ENCODE data around the gene MMP2.

MMP2 gene

DNA sequence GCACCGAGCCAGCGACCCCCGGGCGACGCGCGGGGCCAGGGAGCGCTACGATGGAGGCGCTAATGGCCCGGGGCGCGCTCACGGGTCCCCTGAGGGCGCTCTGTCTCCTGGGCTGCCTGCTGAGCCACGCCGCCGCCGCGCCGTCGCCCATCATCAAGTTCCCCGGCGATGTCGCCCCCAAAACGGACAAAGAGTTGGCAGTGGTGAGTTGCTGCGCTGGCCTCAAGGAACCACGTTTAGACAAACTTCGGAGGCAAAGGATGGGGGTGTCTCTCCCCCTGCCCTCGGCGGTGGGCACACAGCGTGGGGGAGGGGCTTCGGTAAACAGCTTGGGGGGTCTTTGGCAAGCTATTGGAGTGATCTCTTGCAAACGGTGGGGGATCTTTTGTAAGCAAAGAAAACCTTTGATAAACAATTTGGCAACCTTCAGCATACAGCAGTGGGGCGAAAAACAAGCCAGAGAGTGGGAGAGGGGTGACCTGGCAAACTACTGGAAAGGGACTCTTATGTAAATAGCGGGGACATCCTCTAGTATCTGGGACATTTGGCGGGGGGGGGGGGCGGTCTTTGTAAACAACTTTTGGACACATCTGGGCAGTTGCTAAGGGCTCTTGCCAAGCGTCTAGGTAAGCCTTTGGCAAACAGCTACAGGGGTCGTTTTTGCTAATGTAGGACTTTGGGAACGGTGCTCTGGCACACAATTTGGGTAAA, 587 bp downstream of the MMP2 start:
- no peak overlapping the region for H3K27ac ChIP-seq (ENCODE audit: low read length)
- DNase-seq (ENCODE audit: low read depth, low spot score) = no peak
- peaks cover 18% of the 10 kb centered on the region; the same call in 1 of the 2 replicates for H3K27me3 ChIP-seq (ENCODE audit: control insufficient read depth, insufficient read depth, low read length)
- H3K4me3 ChIP-seq (ENCODE audit: low read length) = peak overlapping the region; percentile 35; the same call in 1 of the 2 replicates
- no CpG with 5 or more reads among the region's 41 CpGs for WGBS (ENCODE audit: insufficient coverage, insufficient read length)
- H3K9me3 ChIP-seq (ENCODE audit: control insufficient read depth, insufficient read depth, low read length) = no peaks in the 10 kb centered on the region
- H3K36me3 ChIP-seq (ENCODE audit: control insufficient read depth, insufficient read depth, low read length) = no peaks in the 10 kb centered on the region
- H3K4me1 ChIP-seq (ENCODE audit: control insufficient read depth, insufficient read depth, low read length) = 0 out of 2 replicates have a peak, but pooled peaks cover 2% of the 10 kb centered on the region

DNA sequence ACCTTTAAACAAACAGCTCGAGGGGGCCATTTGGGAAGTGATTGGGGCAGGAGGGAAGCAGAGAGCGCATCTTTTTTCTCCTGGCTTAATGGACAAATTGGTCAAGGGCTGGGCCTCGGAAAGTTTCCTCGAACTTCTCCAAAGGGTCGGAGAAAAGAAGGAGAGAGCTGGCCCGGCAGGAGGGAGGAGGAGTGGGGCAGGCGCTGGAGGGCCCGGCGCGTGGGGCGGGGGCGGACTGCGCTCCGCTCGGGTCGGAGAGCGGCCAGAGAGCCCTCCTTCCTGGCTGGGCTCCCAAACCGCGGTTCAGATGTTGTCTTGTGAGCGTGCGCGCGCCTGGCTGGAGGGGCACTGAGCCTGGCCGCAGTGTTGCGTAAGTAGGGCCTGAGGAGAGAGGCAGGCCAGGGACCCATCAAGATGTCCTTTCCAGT, 1.2 kb downstream of the MMP2 start:
- Histone ChIP-seq H3K4me3 (ENCODE audit: low read length) (peak overlapping the region; percentile 11; the same call in 1 of the 2 replicates), H3K27ac (ENCODE audit: low read length) (no peak overlapping the region), H3K4me1 (ENCODE audit: control insufficient read depth, insufficient read depth, low read length) (0 out of 2 replicates have a peak, but pooled peaks cover 2% of the 10 kb centered on the region), H3K36me3 (ENCODE audit: control insufficient read depth, insufficient read depth, low read length) (no peaks in the 10 kb centered on the region), H3K27me3 (ENCODE audit: control insufficient read depth, insufficient read depth, low read length) (peaks cover 18% of the 10 kb centered on the region; the same call in 1 of the 2 replicates), H3K9me3 (ENCODE audit: control insufficient read depth, insufficient read depth, low read length) (no peaks in the 10 kb centered on the region)
- no CpG with 5 or more reads among the region's 25 CpGs for WGBS (ENCODE audit: insufficient coverage, insufficient read length)
- DNase-seq (ENCODE audit: low read depth, low spot score) = no peak

DNA sequence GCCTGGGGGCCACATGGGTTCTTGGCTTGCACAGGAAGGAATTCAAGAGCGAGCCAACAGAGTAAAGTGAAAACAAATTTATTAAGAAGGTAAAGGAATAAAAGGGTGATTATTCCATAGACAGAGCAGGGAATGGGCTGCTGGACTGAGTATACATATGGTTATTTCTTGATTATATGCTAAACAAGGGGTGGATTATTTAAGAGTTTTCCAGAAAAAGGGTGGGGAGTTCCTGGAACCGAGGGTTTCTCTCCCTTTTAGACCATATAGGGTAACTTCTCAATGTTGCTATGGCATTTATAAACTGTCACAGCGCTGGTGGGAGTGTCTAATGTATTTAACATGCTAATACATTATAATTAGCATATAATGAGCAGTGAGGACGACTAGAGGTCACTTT, 2.0 kb downstream of the MMP2 start:
- no peaks in the 10 kb centered on the region for H3K36me3 ChIP-seq (ENCODE audit: control insufficient read depth, insufficient read depth, low read length)
- H3K27me3 ChIP-seq (ENCODE audit: control insufficient read depth, insufficient read depth, low read length) = peaks cover 18% of the 10 kb centered on the region; the same call in 1 of the 2 replicates
- H3K27ac ChIP-seq (ENCODE audit: low read length) = no peak overlapping the region
- DNase-seq (ENCODE audit: low read depth, low spot score) = no peak
- 0 out of 2 replicates have a peak, but pooled peaks cover 2% of the 10 kb centered on the region for H3K4me1 ChIP-seq (ENCODE audit: control insufficient read depth, insufficient read depth, low read length)
- no CpG with 5 or more reads among the region's 4 CpGs for WGBS (ENCODE audit: insufficient coverage, insufficient read length)
- H3K9me3 ChIP-seq (ENCODE audit: control insufficient read depth, insufficient read depth, low read length) = no peaks in the 10 kb centered on the region
- no peak overlapping the region for H3K4me3 ChIP-seq (ENCODE audit: low read length)

DNA sequence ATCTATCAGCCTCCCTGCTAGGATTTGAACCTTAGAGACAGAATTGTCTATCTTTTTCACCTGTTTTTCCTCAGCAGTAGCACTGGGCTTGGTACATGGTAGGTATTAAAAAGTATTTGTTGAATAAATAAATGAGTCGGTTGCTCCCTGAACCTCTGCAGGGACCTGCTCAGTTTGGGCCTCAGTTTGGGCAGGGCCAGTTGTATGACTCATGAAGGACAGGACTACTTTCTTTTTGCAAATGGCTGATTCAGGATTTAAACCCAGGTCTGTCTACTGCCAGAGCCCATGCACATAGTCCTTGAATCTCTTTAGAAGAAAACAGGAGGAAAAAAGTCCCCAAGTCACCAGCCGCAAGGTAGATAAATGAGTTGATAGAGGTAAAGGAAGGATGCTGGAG, 3.1 kb downstream of the MMP2 start:
- H3K27ac ChIP-seq (ENCODE audit: low read length) = no peak overlapping the region
- DNase-seq (ENCODE audit: low read depth, low spot score) = no peak
- no peaks in the 10 kb centered on the region for H3K9me3 ChIP-seq (ENCODE audit: control insufficient read depth, insufficient read depth, low read length)
- H3K27me3 ChIP-seq (ENCODE audit: control insufficient read depth, insufficient read depth, low read length) = peaks cover 16% of the 10 kb centered on the region; the same call in 1 of the 2 replicates
- no CpG with 5 or more reads among the region's 2 CpGs for WGBS (ENCODE audit: insufficient coverage, insufficient read length)
- 0 out of 2 replicates have a peak, but pooled peaks cover 2% of the 10 kb centered on the region for H3K4me1 ChIP-seq (ENCODE audit: control insufficient read depth, insufficient read depth, low read length)
- no peaks in the 10 kb centered on the region for H3K36me3 ChIP-seq (ENCODE audit: control insufficient read depth, insufficient read depth, low read length)
- H3K4me3 ChIP-seq (ENCODE audit: low read length) = no peak overlapping the region

DNA sequence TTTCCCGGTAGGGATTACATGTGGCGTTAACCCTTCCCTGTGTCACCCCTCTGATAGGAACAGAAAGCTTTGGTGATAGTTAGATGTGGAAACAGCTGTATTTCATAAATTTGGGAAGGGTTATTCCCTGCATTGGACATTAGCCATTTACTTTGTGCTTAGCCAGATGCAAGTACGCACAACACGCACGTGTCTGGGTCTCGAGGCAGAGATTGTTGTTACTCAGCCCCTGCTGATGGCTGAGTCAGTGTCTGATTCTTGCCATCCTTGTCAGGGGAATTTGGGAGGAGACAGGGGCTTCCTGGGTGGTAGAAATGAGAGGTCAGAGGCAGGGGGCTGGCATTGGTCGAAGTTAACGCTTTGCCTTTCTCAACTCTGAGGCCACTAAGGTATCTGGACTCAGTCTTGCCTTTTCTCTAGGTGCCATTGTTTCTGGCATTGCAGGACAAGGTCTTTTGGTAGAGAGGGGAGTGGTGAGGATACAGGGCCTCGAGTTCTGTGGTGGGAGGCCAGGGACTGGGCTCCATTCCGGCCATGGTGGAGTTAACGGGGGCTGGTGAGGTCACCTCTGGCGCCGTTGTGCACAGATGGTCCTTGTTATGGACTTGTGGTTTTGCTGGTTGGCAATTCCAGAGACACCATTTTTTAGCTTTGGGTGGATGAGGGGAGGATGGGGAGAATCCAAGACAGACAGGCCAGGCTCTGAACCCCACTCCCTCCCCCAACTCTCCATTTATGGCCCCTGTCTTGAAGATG, 8.2 kb downstream of the MMP2 start:
- Histone ChIP-seq H3K27ac (ENCODE audit: low read length) (no peak overlapping the region), H3K4me3 (ENCODE audit: low read length) (no peak overlapping the region), H3K36me3 (ENCODE audit: control insufficient read depth, insufficient read depth, low read length) (no peaks in the 10 kb centered on the region; the same call in 1 of the 2 replicates), H3K9me3 (ENCODE audit: control insufficient read depth, insufficient read depth, low read length) (no peaks in the 10 kb centered on the region), H3K27me3 (ENCODE audit: control insufficient read depth, insufficient read depth, low read length) (no peaks in the 10 kb centered on the region), H3K4me1 (ENCODE audit: control insufficient read depth, insufficient read depth, low read length) (no peaks in the 10 kb centered on the region; the same call in 1 of the 2 replicates)
- no peak for DNase-seq (ENCODE audit: low read depth, low spot score)
- no CpG with 5 or more reads among the region's 13 CpGs for WGBS (ENCODE audit: insufficient coverage, insufficient read length)

DNA sequence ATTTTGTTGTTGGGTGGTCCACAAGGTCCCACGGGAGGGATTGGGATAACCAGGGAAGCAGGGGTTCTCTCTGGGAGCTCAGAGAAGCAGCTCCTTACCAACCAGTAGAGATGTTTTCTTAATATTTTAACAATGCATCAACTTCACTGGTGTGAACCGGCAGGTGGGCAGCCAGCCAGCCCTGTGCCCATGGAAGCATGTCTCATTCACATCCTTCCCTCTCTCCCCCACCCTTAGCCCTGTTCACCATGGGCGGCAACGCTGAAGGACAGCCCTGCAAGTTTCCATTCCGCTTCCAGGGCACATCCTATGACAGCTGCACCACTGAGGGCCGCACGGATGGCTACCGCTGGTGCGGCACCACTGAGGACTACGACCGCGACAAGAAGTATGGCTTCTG, 9.3 kb downstream of the MMP2 start:
- no peak for DNase-seq (ENCODE audit: low read depth, low spot score)
- H3K9me3 ChIP-seq (ENCODE audit: control insufficient read depth, insufficient read depth, low read length) = no peaks in the 10 kb centered on the region
- H3K4me3 ChIP-seq (ENCODE audit: low read length) = no peak overlapping the region
- no peaks in the 10 kb centered on the region for H3K27me3 ChIP-seq (ENCODE audit: control insufficient read depth, insufficient read depth, low read length)
- H3K4me1 ChIP-seq (ENCODE audit: control insufficient read depth, insufficient read depth, low read length) = no peaks in the 10 kb centered on the region; the same call in 1 of the 2 replicates
- no peak overlapping the region for H3K27ac ChIP-seq (ENCODE audit: low read length)
- H3K36me3 ChIP-seq (ENCODE audit: control insufficient read depth, insufficient read depth, low read length) = no peaks in the 10 kb centered on the region; the same call in 1 of the 2 replicates
- no CpG with 5 or more reads among the region's 12 CpGs for WGBS (ENCODE audit: insufficient coverage, insufficient read length)

DNA sequence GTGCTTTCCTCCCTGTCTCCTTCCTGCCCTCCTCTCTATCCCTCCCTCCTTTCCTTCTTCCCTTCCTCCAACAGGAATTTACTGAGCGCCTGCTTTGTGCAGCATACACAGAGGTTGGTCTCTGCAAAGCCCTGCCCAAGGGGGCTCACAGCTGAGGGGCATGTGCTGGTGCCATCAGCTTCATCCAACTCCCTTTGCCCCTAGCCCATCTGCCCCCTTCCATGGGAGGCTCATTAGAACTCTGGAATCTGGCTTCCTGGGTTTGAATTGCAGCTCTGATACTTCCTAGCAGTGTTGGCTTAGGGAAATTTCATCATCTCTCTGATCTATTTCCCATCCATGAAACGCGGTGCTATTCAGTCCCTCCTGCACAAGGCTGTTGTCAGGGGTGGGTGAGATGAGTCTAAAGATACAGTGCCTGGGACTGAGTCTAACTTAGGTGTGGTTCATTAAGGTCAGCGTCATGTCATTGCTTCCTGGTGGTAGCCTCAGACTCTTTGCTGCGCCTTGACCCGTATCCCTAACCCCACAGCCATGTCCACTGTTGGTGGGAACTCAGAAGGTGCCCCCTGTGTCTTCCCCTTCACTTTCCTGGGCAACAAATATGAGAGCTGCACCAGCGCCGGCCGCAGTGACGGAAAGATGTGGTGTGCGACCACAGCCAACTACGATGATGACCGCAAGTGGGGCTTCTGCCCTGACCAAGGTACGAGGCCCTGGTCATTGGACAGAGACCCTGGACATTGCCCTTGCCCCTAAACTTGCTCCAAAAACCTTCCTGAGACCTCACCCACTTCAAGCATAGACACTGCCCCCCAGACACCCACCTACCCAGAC, 10.3 kb downstream of the MMP2 start:
- Histone ChIP-seq H3K36me3 (ENCODE audit: control insufficient read depth, insufficient read depth, low read length) (no peaks in the 10 kb centered on the region; the same call in 1 of the 2 replicates), H3K27me3 (ENCODE audit: control insufficient read depth, insufficient read depth, low read length) (no peaks in the 10 kb centered on the region), H3K4me3 (ENCODE audit: low read length) (no peak overlapping the region), H3K4me1 (ENCODE audit: control insufficient read depth, insufficient read depth, low read length) (no peaks in the 10 kb centered on the region; the same call in 1 of the 2 replicates), H3K9me3 (ENCODE audit: control insufficient read depth, insufficient read depth, low read length) (no peaks in the 10 kb centered on the region), H3K27ac (ENCODE audit: low read length) (no peak overlapping the region)
- no CpG with 5 or more reads among the region's 14 CpGs for WGBS (ENCODE audit: insufficient coverage, insufficient read length)
- no peak for DNase-seq (ENCODE audit: low read depth, low spot score)

DNA sequence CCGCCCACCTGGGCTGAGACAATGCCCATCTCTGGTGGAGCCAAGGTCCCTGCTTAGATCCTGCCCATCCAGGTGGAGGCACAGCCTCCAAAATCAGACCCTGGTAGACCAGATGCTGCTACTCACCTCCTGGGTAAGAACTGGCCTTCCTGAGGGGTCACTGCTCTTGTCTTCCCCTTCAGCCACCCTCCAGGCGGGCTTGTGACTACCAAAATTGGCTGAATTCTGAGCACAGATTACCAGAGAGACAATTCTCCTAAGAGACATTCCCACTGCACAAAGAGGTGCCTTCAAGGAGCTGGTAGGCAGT, 10.9 kb downstream of the MMP2 start:
- Histone ChIP-seq H3K27ac (ENCODE audit: low read length) (no peak overlapping the region), H3K4me3 (ENCODE audit: low read length) (no peak overlapping the region), H3K36me3 (ENCODE audit: control insufficient read depth, insufficient read depth, low read length) (no peaks in the 10 kb centered on the region; the same call in 1 of the 2 replicates), H3K4me1 (ENCODE audit: control insufficient read depth, insufficient read depth, low read length) (no peaks in the 10 kb centered on the region; the same call in 1 of the 2 replicates), H3K9me3 (ENCODE audit: control insufficient read depth, insufficient read depth, low read length) (no peaks in the 10 kb centered on the region), H3K27me3 (ENCODE audit: control insufficient read depth, insufficient read depth, low read length) (no peaks in the 10 kb centered on the region)
- no CpG with 5 or more reads among the region's 2 CpGs for WGBS (ENCODE audit: insufficient coverage, insufficient read length)
- no peak for DNase-seq (ENCODE audit: low read depth, low spot score)

DNA sequence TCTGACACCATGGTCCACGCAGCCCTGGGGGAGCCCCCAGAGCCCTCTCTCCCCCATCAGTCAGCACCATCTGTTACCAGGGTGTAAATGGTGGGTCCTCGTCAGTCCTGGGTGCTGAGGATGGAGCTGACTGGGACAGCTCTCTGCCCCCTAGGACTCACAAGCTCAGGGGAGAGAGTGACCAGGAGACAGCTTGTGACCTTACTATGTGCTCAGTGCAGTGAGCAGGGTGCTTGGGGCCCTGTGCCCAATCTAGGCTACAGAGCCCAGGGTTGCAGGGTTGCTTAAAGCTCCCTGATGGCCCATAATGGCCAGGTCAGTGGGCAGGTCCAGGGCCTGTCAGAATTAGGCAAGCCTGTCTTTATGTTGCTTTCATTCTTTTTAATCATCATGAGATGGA, 11.3 kb downstream of the MMP2 start:
- WGBS (ENCODE audit: insufficient coverage, insufficient read length) = no CpG with 5 or more reads among the region's 2 CpGs
- H3K36me3 ChIP-seq (ENCODE audit: control insufficient read depth, insufficient read depth, low read length) = no peaks in the 10 kb centered on the region; the same call in 1 of the 2 replicates
- DNase-seq (ENCODE audit: low read depth, low spot score) = no peak
- no peaks in the 10 kb centered on the region; the same call in 1 of the 2 replicates for H3K4me1 ChIP-seq (ENCODE audit: control insufficient read depth, insufficient read depth, low read length)
- no peaks in the 10 kb centered on the region for H3K27me3 ChIP-seq (ENCODE audit: control insufficient read depth, insufficient read depth, low read length)
- no peak overlapping the region for H3K4me3 ChIP-seq (ENCODE audit: low read length)
- H3K27ac ChIP-seq (ENCODE audit: low read length) = no peak overlapping the region
- H3K9me3 ChIP-seq (ENCODE audit: control insufficient read depth, insufficient read depth, low read length) = no peaks in the 10 kb centered on the region

DNA sequence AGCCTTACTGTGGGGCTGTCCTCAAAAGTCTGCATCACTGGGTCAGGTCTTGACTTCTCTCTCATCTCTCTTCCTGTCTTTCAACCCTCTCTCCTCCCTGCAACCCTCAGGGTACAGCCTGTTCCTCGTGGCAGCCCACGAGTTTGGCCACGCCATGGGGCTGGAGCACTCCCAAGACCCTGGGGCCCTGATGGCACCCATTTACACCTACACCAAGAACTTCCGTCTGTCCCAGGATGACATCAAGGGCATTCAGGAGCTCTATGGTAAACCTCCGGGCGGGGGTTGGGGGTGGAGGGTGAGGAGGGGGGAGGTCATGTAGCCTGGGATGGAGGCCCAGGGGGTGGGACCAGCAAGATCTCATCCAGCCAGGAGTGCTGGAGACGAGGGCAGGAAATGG, 12.7 kb downstream of the MMP2 start:
- no peaks in the 10 kb centered on the region for H3K27me3 ChIP-seq (ENCODE audit: control insufficient read depth, insufficient read depth, low read length)
- H3K36me3 ChIP-seq (ENCODE audit: control insufficient read depth, insufficient read depth, low read length) = no peaks in the 10 kb centered on the region; the same call in 1 of the 2 replicates
- H3K4me1 ChIP-seq (ENCODE audit: control insufficient read depth, insufficient read depth, low read length) = no peaks in the 10 kb centered on the region; the same call in 1 of the 2 replicates
- H3K27ac ChIP-seq (ENCODE audit: low read length) = no peak overlapping the region
- H3K4me3 ChIP-seq (ENCODE audit: low read length) = no peak overlapping the region
- no CpG with 5 or more reads among the region's 7 CpGs for WGBS (ENCODE audit: insufficient coverage, insufficient read length)
- DNase-seq (ENCODE audit: low read depth, low spot score) = no peak
- H3K9me3 ChIP-seq (ENCODE audit: control insufficient read depth, insufficient read depth, low read length) = no peaks in the 10 kb centered on the region
